ENCODE measurements around the gene COL21A1.

DNA sequence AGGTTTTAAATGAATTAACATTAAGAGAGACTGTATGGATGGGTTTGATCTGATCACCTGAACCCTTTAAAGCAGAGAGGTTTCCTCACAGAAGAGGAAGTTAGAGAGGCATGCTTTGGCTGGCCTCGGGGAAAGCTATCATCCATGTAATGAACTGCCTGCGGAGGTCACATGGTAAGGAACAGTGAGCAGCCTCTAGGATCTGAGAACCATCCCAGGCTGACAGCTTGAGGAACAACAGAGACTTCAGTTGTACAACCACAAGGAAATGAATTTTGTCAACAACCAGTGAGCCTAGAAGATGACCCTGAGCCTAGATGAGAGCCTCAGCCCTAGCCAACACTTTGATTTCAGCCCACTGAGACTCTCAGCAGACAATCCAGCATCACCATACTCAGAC, 2.9 kb upstream of the COL21A1 start:
- TF ChIP-seq CTCF (IDR thresholded peaks at IDR 0.05) (no peak), POLR2A (IDR thresholded peaks at IDR 0.05) (no peak)

All from vagina (tissue), 2 donors.